ENCODE results near the gene RIN3.

DNA sequence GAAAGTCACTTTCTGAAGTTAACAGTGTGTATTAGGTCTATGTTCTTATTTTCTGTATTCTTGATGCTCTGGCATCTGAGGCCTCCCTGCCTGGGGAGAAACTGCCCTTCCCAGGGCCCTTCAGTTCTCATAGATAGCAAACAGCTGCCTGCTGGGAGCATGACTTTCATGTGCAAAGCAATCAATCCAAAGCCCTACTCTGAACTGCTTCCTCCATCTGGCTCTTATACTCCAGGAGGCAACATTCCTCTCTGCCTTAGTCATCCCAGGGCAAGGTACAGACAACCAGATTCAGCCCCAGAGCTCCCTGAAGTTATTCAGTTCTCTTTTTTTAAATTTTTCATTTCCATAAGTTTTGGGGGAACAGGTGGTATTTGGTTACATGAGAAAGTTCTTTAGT is 41.7 kb upstream of the RIN3 start:
- TF ChIP-seq YY1 (IDR thresholded peaks at IDR 0.05) (no peak), NR2F2 (IDR thresholded peaks at IDR 0.05) (no peak), ATF3 (IDR thresholded peaks at IDR 0.05) (no peak), RAD21 (IDR thresholded peaks at IDR 0.05) (no peak), MAX (IDR thresholded peaks at IDR 0.05) (no peak), JUND (IDR thresholded peaks at IDR 0.05) (no peak), TAF1 (conservative IDR thresholded peaks at IDR 0.05) (no peak), FOXA2 (IDR thresholded peaks at IDR 0.05) (no peak), SP1 (IDR thresholded peaks at IDR 0.05) (no peak), REST (IDR thresholded peaks at IDR 0.05) (no peak)
- TF ChIP-seq, protein P1, sequence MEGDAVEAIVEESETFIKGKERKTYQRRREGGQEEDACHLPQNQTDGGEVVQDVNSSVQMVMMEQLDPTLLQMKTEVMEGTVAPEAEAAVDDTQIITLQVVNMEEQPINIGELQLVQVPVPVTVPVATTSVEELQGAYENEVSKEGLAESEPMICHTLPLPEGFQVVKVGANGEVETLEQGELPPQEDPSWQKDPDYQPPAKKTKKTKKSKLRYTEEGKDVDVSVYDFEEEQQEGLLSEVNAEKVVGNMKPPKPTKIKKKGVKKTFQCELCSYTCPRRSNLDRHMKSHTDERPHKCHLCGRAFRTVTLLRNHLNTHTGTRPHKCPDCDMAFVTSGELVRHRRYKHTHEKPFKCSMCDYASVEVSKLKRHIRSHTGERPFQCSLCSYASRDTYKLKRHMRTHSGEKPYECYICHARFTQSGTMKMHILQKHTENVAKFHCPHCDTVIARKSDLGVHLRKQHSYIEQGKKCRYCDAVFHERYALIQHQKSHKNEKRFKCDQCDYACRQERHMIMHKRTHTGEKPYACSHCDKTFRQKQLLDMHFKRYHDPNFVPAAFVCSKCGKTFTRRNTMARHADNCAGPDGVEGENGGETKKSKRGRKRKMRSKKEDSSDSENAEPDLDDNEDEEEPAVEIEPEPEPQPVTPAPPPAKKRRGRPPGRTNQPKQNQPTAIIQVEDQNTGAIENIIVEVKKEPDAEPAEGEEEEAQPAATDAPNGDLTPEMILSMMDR (IDR thresholded peaks at IDR 0.05; ENCODE audit: low read depth, low read length, missing input control), result no peak
- TF ChIP-seq, protein P2, sequence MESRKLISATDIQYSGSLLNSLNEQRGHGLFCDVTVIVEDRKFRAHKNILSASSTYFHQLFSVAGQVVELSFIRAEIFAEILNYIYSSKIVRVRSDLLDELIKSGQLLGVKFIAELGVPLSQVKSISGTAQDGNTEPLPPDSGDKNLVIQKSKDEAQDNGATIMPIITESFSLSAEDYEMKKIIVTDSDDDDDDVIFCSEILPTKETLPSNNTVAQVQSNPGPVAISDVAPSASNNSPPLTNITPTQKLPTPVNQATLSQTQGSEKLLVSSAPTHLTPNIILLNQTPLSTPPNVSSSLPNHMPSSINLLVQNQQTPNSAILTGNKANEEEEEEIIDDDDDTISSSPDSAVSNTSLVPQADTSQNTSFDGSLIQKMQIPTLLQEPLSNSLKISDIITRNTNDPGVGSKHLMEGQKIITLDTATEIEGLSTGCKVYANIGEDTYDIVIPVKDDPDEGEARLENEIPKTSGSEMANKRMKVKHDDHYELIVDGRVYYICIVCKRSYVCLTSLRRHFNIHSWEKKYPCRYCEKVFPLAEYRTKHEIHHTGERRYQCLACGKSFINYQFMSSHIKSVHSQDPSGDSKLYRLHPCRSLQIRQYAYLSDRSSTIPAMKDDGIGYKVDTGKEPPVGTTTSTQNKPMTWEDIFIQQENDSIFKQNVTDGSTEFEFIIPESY (IDR thresholded peaks at IDR 0.05), result no peak

All from liver (tissue), 3 donors.